ENCODE results near the gene SSX5. TPM values are rescaled to one million over a fixed set of nuclear protein-coding genes. Genes with fewer than 3 reads are reported as not detected.
"Not testable (repeated sequence)": the region's sequence is repeated elsewhere in the genome, so short reads cannot be mapped to it uniquely, and the experiment has no call there.

Gene SSX5, protein sequence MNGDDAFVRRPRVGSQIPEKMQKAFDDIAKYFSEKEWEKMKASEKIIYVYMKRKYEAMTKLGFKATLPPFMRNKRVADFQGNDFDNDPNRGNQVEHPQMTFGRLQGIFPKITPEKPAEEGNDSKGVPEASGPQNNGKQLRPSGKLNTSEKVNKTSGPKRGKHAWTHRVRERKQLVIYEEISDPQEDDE
- not detected in 2 replicates for total RNA-seq (2013; cell fraction: nucleolus; rRNA removed)
- total RNA-seq (2014; rRNA removed) (not detected in 2 replicates), total RNA-seq (2014; rRNA removed; fragmentation: Illumina TruSeq; extraction: Trizol) (not detected in 2 replicates), total RNA-seq (2021) (not detected in 2 replicates), polyA plus RNA-seq (2011; rRNA removed) (0.05 TPM in 1 of 2 replicates, not detected in the other), polyA plus RNA-seq (2014; fragmentation: Illumina TruSeq; extraction: Trizol) (not detected in 2 replicates), polyA plus RNA-seq (2014; fragmentation: Nextera tagmentation; extraction: Ambion mirVana) (not detected), polyA plus RNA-seq (2014; rRNA removed) (not detected in 2 replicates), polyA plus RNA-seq (2016; fragmentation: Nextera tagmentation; extraction: Ambion mirVana) (not detected), polyA minus RNA-seq (2011; rRNA and poly(A)+ RNA removed) (not detected in 2 replicates), Bru-seq, nascent RNA (not detected), BruChase-seq, experiment 1, labeled RNA remaining after a 6-hour chase (not detected), BruChase-seq, experiment 2, labeled RNA remaining after a 2-hour chase (not detected)
- not detected for polyA plus RNA-seq (2011; ENCODE audit: low read depth)
- polyA plus RNA-seq (2011; cell fraction: cytosol; rRNA removed), result not detected in 2 replicates
- not detected in 2 replicates for polyA plus RNA-seq (2011; cell fraction: nucleus; rRNA removed)
- not detected in 2 replicates for polyA plus RNA-seq (2012)
- not detected in 2 replicates for polyA minus RNA-seq (2011; cell fraction: cytosol; rRNA and poly(A)+ RNA removed)
- polyA minus RNA-seq (2011; cell fraction: nucleus; rRNA and poly(A)+ RNA removed), result not detected in 2 replicates
- long read RNA-seq, experiment 1, result 0 reads
- long read RNA-seq, experiment 2, result 0 reads

DNA sequence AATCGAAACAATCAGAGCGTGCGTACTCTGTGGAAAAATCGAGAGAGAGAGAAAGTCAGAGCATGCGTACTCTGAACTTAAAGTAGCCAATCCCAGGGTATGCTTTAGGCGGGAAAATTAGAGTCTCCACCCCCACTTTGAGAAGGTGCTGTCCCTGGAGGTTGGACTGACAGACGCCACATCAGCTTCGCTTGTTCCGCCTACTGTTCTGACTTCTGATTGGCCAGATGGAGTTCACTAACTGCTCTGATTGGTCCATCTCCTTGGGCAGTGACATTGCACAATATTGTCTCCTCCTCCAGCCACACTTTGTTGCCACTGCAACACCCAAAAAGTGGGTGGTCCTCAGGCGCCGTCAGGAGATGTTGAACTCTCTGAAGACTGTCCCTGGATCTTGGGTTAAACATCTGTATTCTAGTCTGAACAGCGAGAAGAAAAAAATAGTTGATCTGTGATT is at the start of gene SSX5:
SSX5 (minus strand) TSS at position 51 of the 457 bp plus-strand sequence. CDS start 1,437 bp downstream, outside the sequence.
- BruUV-seq (replicated peaks), result no TSS peak
- ChIA-PET POLR2A (no interaction called here), SMC1A (ENCODE audit: uncharacterized antibody, unreplicated experiment) (no interaction called here), CTCF (no interaction called here), RAD21 (ENCODE audit: unreplicated experiment) (no interaction called here)
- in situ Hi-C loops (cut with MboI) (no loop called here), intact Hi-C loops (cut with micrococcal nuclease; ENCODE audit: unreplicated experiment) (no loop called here)
- no peak within 1 kb of the TSS for H3K9ac ChIP-seq (ENCODE audit: control insufficient read depth, insufficient read depth, low read length)
- no peak within 1 kb of the TSS for H3K4me2 ChIP-seq (ENCODE audit: control insufficient read depth, insufficient read depth)
- 73% methylated on average over 12 of the region's 12 CpGs for WGBS (ENCODE audit: insufficient coverage, insufficient replicate concordance, low lambda C conversion rate, missing lambda C conversion rate)
- no peak for ATAC-seq
- H2AFZ ChIP-seq (ENCODE audit: control insufficient read depth, low read depth, low read length), result no peak within 1 kb of the TSS
- no peaks in the 10 kb centered on the region for H3K27me3 ChIP-seq (replicated peaks in 1 of 2; ENCODE audit: control insufficient read depth in 2 of 2, insufficient read depth in 2 of 2, low read length in 1 of 2)
- DNase-seq (ENCODE audit: low read depth, low spot score), result no peak
- H3K79me2 ChIP-seq (ENCODE audit: control insufficient read depth, insufficient read depth, low read length), result no peaks in the 10 kb centered on the region
- no peak for FAIRE-seq
- no peaks in the 10 kb centered on the region for H4K20me1 ChIP-seq (ENCODE audit: control insufficient read depth, insufficient read depth)
- no peaks in the 10 kb centered on the region; the same call in 2 of the 3 replicates for H3K9me3 ChIP-seq (replicated peaks; ENCODE audit: control insufficient read depth, insufficient read depth, low read length)
- no peaks in the 10 kb centered on the region for H3K4me1 ChIP-seq (ENCODE audit: control insufficient read depth, insufficient read depth, low read length)
- no peaks in the 10 kb centered on the region for H3K36me3 ChIP-seq (ENCODE audit: control insufficient read depth in 2 of 2, insufficient read depth in 2 of 2, low read length in 1 of 2)
- H3K4me3 ChIP-seq, result no peak within 1 kb of the TSS
- TF ChIP-seq SMAD1 (IDR thresholded peaks at IDR 0.05; ENCODE audit: low read depth, partially characterized antibody), result no peak
- TF ChIP-seq, protein P1, sequence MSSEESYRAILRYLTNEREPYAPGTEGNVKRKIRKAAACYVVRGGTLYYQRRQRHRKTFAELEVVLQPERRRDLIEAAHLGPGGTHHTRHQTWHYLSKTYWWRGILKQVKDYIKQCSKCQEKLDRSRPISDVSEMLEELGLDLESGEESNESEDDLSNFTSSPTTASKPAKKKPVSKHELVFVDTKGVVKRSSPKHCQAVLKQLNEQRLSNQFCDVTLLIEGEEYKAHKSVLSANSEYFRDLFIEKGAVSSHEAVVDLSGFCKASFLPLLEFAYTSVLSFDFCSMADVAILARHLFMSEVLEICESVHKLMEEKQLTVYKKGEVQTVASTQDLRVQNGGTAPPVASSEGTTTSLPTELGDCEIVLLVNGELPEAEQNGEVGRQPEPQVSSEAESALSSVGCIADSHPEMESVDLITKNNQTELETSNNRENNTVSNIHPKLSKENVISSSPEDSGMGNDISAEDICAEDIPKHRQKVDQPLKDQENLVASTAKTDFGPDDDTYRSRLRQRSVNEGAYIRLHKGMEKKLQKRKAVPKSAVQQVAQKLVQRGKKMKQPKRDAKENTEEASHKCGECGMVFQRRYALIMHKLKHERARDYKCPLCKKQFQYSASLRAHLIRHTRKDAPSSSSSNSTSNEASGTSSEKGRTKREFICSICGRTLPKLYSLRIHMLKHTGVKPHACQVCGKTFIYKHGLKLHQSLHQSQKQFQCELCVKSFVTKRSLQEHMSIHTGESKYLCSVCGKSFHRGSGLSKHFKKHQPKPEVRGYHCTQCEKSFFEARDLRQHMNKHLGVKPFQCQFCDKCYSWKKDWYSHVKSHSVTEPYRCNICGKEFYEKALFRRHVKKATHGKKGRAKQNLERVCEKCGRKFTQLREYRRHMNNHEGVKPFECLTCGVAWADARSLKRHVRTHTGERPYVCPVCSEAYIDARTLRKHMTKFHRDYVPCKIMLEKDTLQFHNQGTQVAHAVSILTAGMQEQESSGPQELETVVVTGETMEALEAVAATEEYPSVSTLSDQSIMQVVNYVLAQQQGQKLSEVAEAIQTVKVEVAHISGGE (CRISPR knock-in tag; IDR thresholded peaks at IDR 0.05), result no peak
- TF ChIP-seq BRCA1 (IDR thresholded peaks at IDR 0.05; ENCODE audit: low read depth, low read length), result no peak
- peak; percentile 55; the same call in 1 of the 2 replicates for TF ChIP-seq NFYB (IDR thresholded peaks at IDR 0.05; ENCODE audit: insufficient read depth, low read depth, low read length)
- TF ChIP-seq HDAC2 (IDR thresholded peaks at IDR 0.05), result no peak
- no peak within 1 kb of the TSS for H3K27ac ChIP-seq (ENCODE audit: control insufficient read depth, insufficient read depth)

DNA sequence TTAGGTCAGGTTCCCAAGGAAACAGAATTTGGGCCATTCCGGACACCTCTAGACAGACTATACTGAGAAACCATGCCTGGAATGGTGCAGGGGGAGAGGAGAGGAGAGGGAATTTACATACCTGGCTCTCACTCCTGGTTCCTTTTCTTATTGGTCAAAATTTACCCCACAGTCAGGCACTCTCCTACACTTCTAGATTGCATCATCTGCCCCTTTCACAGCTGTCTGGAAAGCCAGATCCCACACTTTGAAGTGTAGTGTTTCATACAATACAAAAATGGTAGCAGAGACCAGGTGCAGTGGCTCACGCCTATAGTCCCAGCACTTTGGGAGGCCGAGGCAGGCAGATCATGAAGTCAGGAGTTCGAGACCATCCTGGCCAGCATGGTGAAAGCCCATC is 27.6 kb upstream of the SSX5 start:
- CTCF ChIA-PET; H3K9ac ChIP-seq (ENCODE audit: control insufficient read depth, insufficient read depth, low read length); H3K4me1 ChIP-seq (ENCODE audit: control insufficient read depth, insufficient read depth, low read length); H3K27me3 ChIP-seq (replicated peaks in 1 of 2; ENCODE audit: control insufficient read depth in 2 of 2, insufficient read depth in 2 of 2, low read length in 1 of 2); H3K27ac ChIP-seq (ENCODE audit: control insufficient read depth, insufficient read depth); H3K36me3 ChIP-seq (ENCODE audit: control insufficient read depth in 2 of 2, insufficient read depth in 2 of 2, low read length in 1 of 2); in situ Hi-C loops (cut with MboI); H2AFZ ChIP-seq (ENCODE audit: control insufficient read depth, low read depth, low read length); POLR2A ChIA-PET; FAIRE-seq; H3K9me3 ChIP-seq (replicated peaks; ENCODE audit: control insufficient read depth, insufficient read depth, low read length); DNase-seq (ENCODE audit: low read depth, low spot score); H3K79me2 ChIP-seq (ENCODE audit: control insufficient read depth, insufficient read depth, low read length); BruUV-seq (replicated peaks); H3K4me3 ChIP-seq; ATAC-seq; RAD21 ChIA-PET (ENCODE audit: unreplicated experiment); H3K4me2 ChIP-seq (ENCODE audit: control insufficient read depth, insufficient read depth); intact Hi-C loops (cut with micrococcal nuclease; ENCODE audit: unreplicated experiment); H4K20me1 ChIP-seq (ENCODE audit: control insufficient read depth, insufficient read depth): not testable (repeated sequence)
- SMC1A ChIA-PET (ENCODE audit: uncharacterized antibody, unreplicated experiment), result interaction anchor here (0.6 kb wide), 1 partner anchor 28 kb away, joined by 3 read pairs; no protein-coding TSS in a partner anchor
- 23% methylated on average over 4 of the region's 4 CpGs for WGBS (ENCODE audit: insufficient coverage, insufficient replicate concordance, low lambda C conversion rate, missing lambda C conversion rate)

Measured in GM12878 (cell line).